Stomach (tissue), 4 donors: ENCODE data around the gene SNX32.

Source experiments
- POLR2AphosphoS5 ChIP-seq, 3 donors: sonication (generic); formaldehyde crosslinking; IDR thresholded peaks; one replicate each; pipeline ENCODE4 v1.6.1; 2016; ENCODE audit warnings: antibody characterized with exemption in 3 of 3
- TF ChIP-seq, protein P1 (sequence below), 7 experiments: fragments of 450-650 bp in 4 of 7; fragments of 200-600 bp in 3 of 7; sonication (generic) in 3 of 7; IDR thresholded peaks; one replicate each; pipeline ENCODE4 v1.5.1; 2016 to 2019; ENCODE audit warnings: antibody characterized with exemption in 7 of 7, control low read depth in 2 of 7, mild to moderate bottlenecking in 1 of 7

DNA sequence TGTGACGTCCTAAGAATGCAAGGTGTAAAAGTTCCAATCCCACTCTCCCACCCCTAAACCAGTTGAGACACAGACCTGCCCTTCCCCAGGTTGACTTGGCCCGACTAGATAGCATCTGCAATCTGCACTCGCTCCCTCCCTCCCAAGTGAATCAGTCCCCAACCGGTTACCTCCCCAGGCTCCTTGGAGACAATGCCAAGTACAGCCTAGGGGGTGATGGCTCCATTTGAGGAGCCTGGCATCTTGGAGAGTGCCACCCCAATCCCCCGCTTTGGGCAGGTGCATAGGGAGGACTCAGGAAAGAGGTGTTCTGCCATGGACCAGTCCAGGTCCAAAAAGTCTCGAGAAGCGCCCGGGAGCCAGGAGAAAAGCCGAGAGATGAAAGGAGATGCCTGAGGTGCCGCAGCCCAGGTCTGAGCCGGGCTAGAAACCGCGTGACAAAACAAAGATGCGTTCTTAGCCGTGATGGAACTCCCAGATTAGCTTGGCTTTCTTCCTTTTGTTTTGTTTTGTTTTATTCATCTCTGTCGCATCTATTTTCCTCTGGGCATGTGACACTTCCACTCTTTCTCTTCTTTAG, 18.7 kb upstream of the SNX32 start:
- TF ChIP-seq, protein P1, sequence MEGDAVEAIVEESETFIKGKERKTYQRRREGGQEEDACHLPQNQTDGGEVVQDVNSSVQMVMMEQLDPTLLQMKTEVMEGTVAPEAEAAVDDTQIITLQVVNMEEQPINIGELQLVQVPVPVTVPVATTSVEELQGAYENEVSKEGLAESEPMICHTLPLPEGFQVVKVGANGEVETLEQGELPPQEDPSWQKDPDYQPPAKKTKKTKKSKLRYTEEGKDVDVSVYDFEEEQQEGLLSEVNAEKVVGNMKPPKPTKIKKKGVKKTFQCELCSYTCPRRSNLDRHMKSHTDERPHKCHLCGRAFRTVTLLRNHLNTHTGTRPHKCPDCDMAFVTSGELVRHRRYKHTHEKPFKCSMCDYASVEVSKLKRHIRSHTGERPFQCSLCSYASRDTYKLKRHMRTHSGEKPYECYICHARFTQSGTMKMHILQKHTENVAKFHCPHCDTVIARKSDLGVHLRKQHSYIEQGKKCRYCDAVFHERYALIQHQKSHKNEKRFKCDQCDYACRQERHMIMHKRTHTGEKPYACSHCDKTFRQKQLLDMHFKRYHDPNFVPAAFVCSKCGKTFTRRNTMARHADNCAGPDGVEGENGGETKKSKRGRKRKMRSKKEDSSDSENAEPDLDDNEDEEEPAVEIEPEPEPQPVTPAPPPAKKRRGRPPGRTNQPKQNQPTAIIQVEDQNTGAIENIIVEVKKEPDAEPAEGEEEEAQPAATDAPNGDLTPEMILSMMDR (IDR thresholded peaks at IDR 0.05) = no peak
- no peak for TF ChIP-seq POLR2AphosphoS5 (IDR thresholded peaks at IDR 0.05)
